ENCODE results near the gene ZNF799. TPM values are rescaled to one million over a fixed set of nuclear protein-coding genes. Genes with fewer than 3 reads are reported as not detected.
"Not testable (repeated sequence)": the region's sequence is repeated elsewhere in the genome, so short reads cannot be mapped to it uniquely, and the experiment has no call there.

Gene ZNF799
- 3.0 TPM in 2 replicates for total RNA-seq

GRCh38 chr19:12400633-12401502 is at the start of gene ZNF799:
Gene ZNF799 (minus strand): TSS chr19:12401271. CDS start chr19:12401070, 201 bp downstream.
- TF ChIP-seq CTCF (conservative IDR thresholded peaks at IDR 0.05; ENCODE audit: low read depth, low read length) = peak; percentile 16
- DNase-seq (ENCODE audit: low read depth) = peak; percentile 88
- H3K4me3 ChIP-seq (ENCODE audit: low read depth, low read length) = peak within 1 kb of the TSS; percentile 89

- no peak for DNase-seq (ENCODE audit: low read depth)
- TF ChIP-seq CTCF (conservative IDR thresholded peaks at IDR 0.05; ENCODE audit: low read depth, low read length) = no peak
- no peak overlapping the region for H3K4me3 ChIP-seq (ENCODE audit: low read depth, low read length)
Observed at GRCh38 chr19:12450844-12451243, 49.8 kb upstream of the ZNF799 start.

GRCh38 chr19:12448808-12449207 is 47.7 kb upstream of the ZNF799 start:
- no peak for TF ChIP-seq CTCF (conservative IDR thresholded peaks at IDR 0.05; ENCODE audit: low read depth, low read length)
- no peak for DNase-seq (ENCODE audit: low read depth)

GRCh38 chr19:12440541-12441316 is 39.7 kb upstream of the ZNF799 start, which contains the start of gene ZNF443:
Gene ZNF443 (minus strand): TSS chr19:12441021. CDS start chr19:12440914, 107 bp downstream.
- TF ChIP-seq CTCF (conservative IDR thresholded peaks at IDR 0.05; ENCODE audit: low read depth, low read length) = no peak
- DNase-seq (ENCODE audit: low read depth) = peak; percentile 91
- H3K4me3 ChIP-seq (ENCODE audit: low read depth, low read length) = peak within 1 kb of the TSS; percentile 80

More at GRCh38 chr19:12448808-12449207, 47.7 kb upstream of the ZNF799 start:
- no peak overlapping the region for H3K4me3 ChIP-seq (ENCODE audit: low read depth, low read length)

- not testable (repeated sequence) for DNase-seq (ENCODE audit: low read depth)
- H3K4me3 ChIP-seq (ENCODE audit: low read depth, low read length) = peak overlapping the region; percentile 80
Observed at GRCh38 chr19:12439686-12440540, 38.8 kb upstream of the ZNF799 start.

- DNase-seq (ENCODE audit: low read depth); H3K4me3 ChIP-seq (ENCODE audit: low read depth, low read length): not testable (repeated sequence)
Observed at GRCh38 chr19:12430726-12431299, 29.7 kb upstream of the ZNF799 start.

GRCh38 chr19:12425888-12426274 is 24.8 kb upstream of the ZNF799 start:
- no peak for TF ChIP-seq CTCF (conservative IDR thresholded peaks at IDR 0.05; ENCODE audit: low read depth, low read length)
- no peak overlapping the region for H3K4me3 ChIP-seq (ENCODE audit: low read depth, low read length)
- no peak for DNase-seq (ENCODE audit: low read depth)
